Measurements from ENCODE around the gene ELMO3. TPM values are rescaled to one million over a fixed set of nuclear protein-coding genes. Genes with fewer than 3 reads are reported as not detected.

ELMO3 gene
- total and polyA plus RNA-seq, 8 donors: 14.6 to 52.4 (median 23.6) TPM

- peaks cover 4 to 22% (median 12%) of the 10 kb centered on the region in 3 donors for H3K4me1 ChIP-seq
- H3K36me3 ChIP-seq: no peaks in the 10 kb centered on the region
- FAIRE-seq: no peak
- peak in 1 of 6 donors; percentile 44 for DNase-seq
- no peak for TF ChIP-seq CTCF (IDR thresholded peaks at IDR 0.05)
- no peak overlapping the region for H3K4me3 ChIP-seq
- WGBS, 2 donors: 57 to 59% methylated on average over 2 of the region's 2 CpGs
- ATAC-seq: no peak
- H3K27me3 ChIP-seq: no peaks in the 10 kb centered on the region
- no peaks in the 10 kb centered on the region for H3K9me3 ChIP-seq
- intact Hi-C loops (cut with DNase I): loop anchor here in 1 of 3 donors (10.0 kb wide), 1 partner anchor 167 kb away; no protein-coding TSS in a partner anchor
- no peak overlapping the region for H3K27ac ChIP-seq
Measured at GRCh38 chr16:67181346-67181745, 17.6 kb upstream of the ELMO3 start.

- ATAC-seq (no peak), FAIRE-seq (no peak), DNase-seq (no peak)
- intact Hi-C loops (cut with DNase I): loop anchor here in 1 of 3 donors (10.0 kb wide), 1 partner anchor 167 kb away; no protein-coding TSS in a partner anchor
- 81 to 88% methylated on average over 2 of the region's 2 CpGs for WGBS, 2 donors
- Histone ChIP-seq H3K4me1 (peaks cover 4 to 22% (median 12%) of the 10 kb centered on the region in 3 donors), H3K27me3 (no peaks in the 10 kb centered on the region), H3K9me3 (no peaks in the 10 kb centered on the region), H3K4me3 (no peak overlapping the region), H3K36me3 (no peaks in the 10 kb centered on the region), H3K27ac (no peak overlapping the region)
- no peak for TF ChIP-seq CTCF (IDR thresholded peaks at IDR 0.05)
Measured at GRCh38 chr16:67182288-67182687, 16.6 kb upstream of the ELMO3 start.

- H3K4me3 ChIP-seq: peak overlapping the region; percentile 52 to 74 (median 64)
- H3K36me3 ChIP-seq: no peaks in the 10 kb centered on the region
- no peaks in the 10 kb centered on the region for H3K9me3 ChIP-seq
- peaks cover 4 to 15% (median 12%) of the 10 kb centered on the region in 3 donors for H3K4me1 ChIP-seq
- no peaks in the 10 kb centered on the region for H3K27me3 ChIP-seq
- no peak for DNase-seq
- no peak for TF ChIP-seq CTCF (IDR thresholded peaks at IDR 0.05)
- 8% methylated on average over 11 of the region's 11 CpGs for whole genome bisulfite sequencing, 2 donors
- H3K27ac ChIP-seq: peak overlapping the region; percentile 91 to 98 (median 97)
- intact Hi-C loops (cut with DNase I): loop anchor here in 1 of 3 donors (10.0 kb wide), 1 partner anchor 168 kb away; no protein-coding TSS in a partner anchor
- ATAC-seq: no peak
- FAIRE-seq: no peak
Measured at GRCh38 chr16:67183284-67183626, 15.7 kb upstream of the ELMO3 start.

GRCh38 chr16:67183627-67184452 lies 15.1 kb upstream of the ELMO3 start, which contains the start of gene MATCAP1:
MATCAP1 (minus strand) TSS chr16:67183963; CDS start chr16:67180610, 3,353 bp downstream.
- peak within 1 kb of the TSS; percentile 91 to 98 (median 97) for H3K27ac ChIP-seq
- WGBS, 2 donors: 0 to 1% methylated on average over 71 to 77 of the region's 77 CpGs
- no peaks in the 10 kb centered on the region for H3K36me3 ChIP-seq
- no peaks in the 10 kb centered on the region for H3K9me3 ChIP-seq
- H3K27me3 ChIP-seq: no peaks in the 10 kb centered on the region
- peak; percentile 98 for FAIRE-seq
- no peak for TF ChIP-seq CTCF (IDR thresholded peaks at IDR 0.05)
- DNase-seq: peak; percentile 92 to 96 (median 94)
- intact Hi-C loops (cut with DNase I): loop anchor here in 1 of 3 donors (10.0 kb wide), 1 partner anchor 169 kb away; no protein-coding TSS in a partner anchor
- peaks cover 4 to 15% (median 12%) of the 10 kb centered on the region in 3 donors for H3K4me1 ChIP-seq
- H3K4me3 ChIP-seq: peak within 1 kb of the TSS; percentile 52 to 74 (median 64)
- ATAC-seq: peak; percentile 90 to 94 (median 90)

Data from pancreas (tissue), 10 donors.